Transverse colon (tissue), 4 donors: ENCODE results near the gene INSIG2. TPM values are rescaled to one million over a fixed set of nuclear protein-coding genes. Genes with fewer than 3 reads are reported as not detected.

Experiments used
- DNase-seq: peaks from one replicate; pipeline ENCODE4 v3.0.0-alpha.2; 2019
- H3K27ac ChIP-seq, 4 donors: fragments of 200-600 bp; sonication (generic); 2 replicates each; pipeline ENCODE4 v1.5.1; 2016 to 2018; ENCODE audit warnings: inconsistent platforms in 4 of 4
- H3K27me3 ChIP-seq: fragments of 200-600 bp; sonication (generic); 2 replicates; pipeline ENCODE4 v1.5.1; 2017; ENCODE audit warnings: inconsistent platforms
- H3K36me3 ChIP-seq, 4 donors: fragments of 200-600 bp; sonication (generic); 2 replicates each; pipeline ENCODE4 v1.5.1; 2017 to 2019; ENCODE audit warnings: inconsistent platforms in 4 of 4
- H3K4me1 ChIP-seq, 4 donors: fragments of 200-600 bp; sonication (generic); 2 replicates each; pipeline ENCODE4 v1.5.1; 2017 to 2020; ENCODE audit warnings: inconsistent platforms in 4 of 4
- H3K4me3 ChIP-seq, 4 donors: fragments of 200-600 bp; sonication (generic); 1 replicate in 1 of 4; 2 replicates in 3 of 4; pipeline versions ENCODE4 v1.5.1 to v1.6.1; 2017 to 2019; ENCODE audit warnings: inconsistent platforms in 4 of 4
- H3K9me3 ChIP-seq, 2 donors: fragments of 200-600 bp; sonication (generic); 2 replicates each; pipeline ENCODE4 v1.5.1; 2017 to 2019; ENCODE audit warnings: inconsistent platforms in 2 of 2
- CTCF ChIP-seq, 5 experiments: fragments of 200-600 bp in 3 of 5; fragments of 450-650 bp in 2 of 5; sonication (generic) in 3 of 5; IDR thresholded peaks; 1 replicate in 2 of 5; 2 replicates in 3 of 5; pipeline ENCODE4 v1.5.1; 2016 to 2017; ENCODE audit warnings: antibody characterized with exemption in 5 of 5, inconsistent platforms in 3 of 5, mild to moderate bottlenecking in 2 of 5, moderate library complexity in 1 of 5
- EP300 ChIP-seq: sonication (generic); formaldehyde crosslinking; IDR thresholded peaks from one replicate; pipeline ENCODE4 v1.6.1; 2017; ENCODE audit warnings: antibody characterized with exemption, low read depth
- POLR2A ChIP-seq: fragments of 450-650 bp; IDR thresholded peaks from one replicate; pipeline ENCODE4 v1.6.1; 2016; ENCODE audit warnings: antibody characterized with exemption, mild to moderate bottlenecking, moderate library complexity
- POLR2AphosphoS5 ChIP-seq, 3 donors: sonication (generic); formaldehyde crosslinking; IDR thresholded peaks; one replicate each; pipeline ENCODE4 v1.6.1; 2016; ENCODE audit warnings: antibody characterized with exemption in 3 of 3
- WGBS, 2 donors: methylation state at CpG; one replicate each; pipeline ENCODE4 v1.1.5; 2018; ENCODE audit warnings: low coverage in 1 of 2; 5-methylcytosine and 5-hydroxymethylcytosine counted together
- in situ Hi-C, 4 donors: fragments of 200-750 bp; cut with MboI; loops; one replicate each; pipeline versions ENCODE4 v1.15.0 to v1.15.1; 2017; ENCODE audit warnings: low sequenced_read_pairs in 3 of 4, low pct_ligation_motif_present in 1 of 4, low pct_unique_long_range_greater_than_20kb in 1 of 4
- intact Hi-C: fragments of 100-400 bp; cut with DNase I; formaldehyde crosslinking; loops from one replicate; pipeline ENCODE4 v1.15.1; 2023; ENCODE audit warnings: low total_unique reads
- total RNA-seq, 4 donors: library from RNA; depleted of rRNA; stranded (reverse); fragments of >200 nt; gene quantifications; one replicate each; pipeline ENCODE4 v1.1.0, GENCODE V29; 2016

INSIG2 gene
- total RNA-seq, 4 donors from 2014 or later = 1.00 to 19.5 (median 12.3) TPM

GRCh38 chr2:118049140-118049815 lies 39.0 kb upstream of the INSIG2 start:
- peaks cover 27% of the 10 kb centered on the region for H3K27me3 ChIP-seq
- intact Hi-C loops = loop anchor here (5.0 kb wide), 1 partner anchor 808 kb away; no protein-coding TSS in a partner anchor
- in situ Hi-C loops = loop anchor here in 3 of 4 donors (25.0 kb wide), 1 partner anchor 813 kb away; no protein-coding TSS in a partner anchor
- H3K36me3 ChIP-seq = no peaks in the 10 kb centered on the region
- no peak for DNase-seq
- no peak overlapping the region for H3K4me3 ChIP-seq
- H3K27ac ChIP-seq = no peak overlapping the region
- H3K4me1 ChIP-seq = peaks cover 0 to 4% (median 0%) of the 10 kb centered on the region in 4 donors
- TF ChIP-seq POLR2AphosphoS5 (IDR thresholded peaks at IDR 0.05) (no peak), POLR2A (no peak), EP300 (no peak), CTCF (IDR thresholded peaks at IDR 0.05) (no peak)
- 79 to 100% methylated on average over 1 to 3 of the region's 3 CpGs for WGBS, 2 donors
- no peaks in the 10 kb centered on the region for H3K9me3 ChIP-seq

- in situ Hi-C loops = loop anchor here in 3 of 4 donors (25.0 kb wide), 1 partner anchor 813 kb away; no protein-coding TSS in a partner anchor
- H3K27me3 ChIP-seq = peaks cover 27% of the 10 kb centered on the region
- intact Hi-C loops = loop anchor here (5.0 kb wide), 1 partner anchor 808 kb away; no protein-coding TSS in a partner anchor
- H3K4me3 ChIP-seq = no peak overlapping the region
- no peak overlapping the region for H3K27ac ChIP-seq
- DNase-seq = no peak
- H3K9me3 ChIP-seq = no peaks in the 10 kb centered on the region
- TF ChIP-seq EP300 (no peak), CTCF (IDR thresholded peaks at IDR 0.05) (no peak), POLR2A (no peak), POLR2AphosphoS5 (IDR thresholded peaks at IDR 0.05) (no peak)
- no peaks in the 10 kb centered on the region for H3K36me3 ChIP-seq
- peaks cover 0 to 4% (median 0%) of the 10 kb centered on the region in 4 donors for H3K4me1 ChIP-seq
Observed at GRCh38 chr2:118049816-118050140, 38.5 kb upstream of the INSIG2 start.

GRCh38 chr2:118050386-118050785 lies 37.9 kb upstream of the INSIG2 start:
- Histone ChIP-seq H3K4me1 (peaks cover 0 to 4% (median 0%) of the 10 kb centered on the region in 4 donors), H3K27me3 (peaks cover 27% of the 10 kb centered on the region), H3K4me3 (no peak overlapping the region), H3K27ac (no peak overlapping the region), H3K9me3 (no peaks in the 10 kb centered on the region), H3K36me3 (no peaks in the 10 kb centered on the region)
- 7 to 33% methylated on average over 3 of the region's 3 CpGs for WGBS, 2 donors
- in situ Hi-C loops = no loop called here
- DNase-seq = no peak
- intact Hi-C loops = no loop called here
- TF ChIP-seq CTCF (IDR thresholded peaks at IDR 0.05) (no peak), POLR2A (no peak), POLR2AphosphoS5 (IDR thresholded peaks at IDR 0.05) (no peak), EP300 (no peak)

DNA sequence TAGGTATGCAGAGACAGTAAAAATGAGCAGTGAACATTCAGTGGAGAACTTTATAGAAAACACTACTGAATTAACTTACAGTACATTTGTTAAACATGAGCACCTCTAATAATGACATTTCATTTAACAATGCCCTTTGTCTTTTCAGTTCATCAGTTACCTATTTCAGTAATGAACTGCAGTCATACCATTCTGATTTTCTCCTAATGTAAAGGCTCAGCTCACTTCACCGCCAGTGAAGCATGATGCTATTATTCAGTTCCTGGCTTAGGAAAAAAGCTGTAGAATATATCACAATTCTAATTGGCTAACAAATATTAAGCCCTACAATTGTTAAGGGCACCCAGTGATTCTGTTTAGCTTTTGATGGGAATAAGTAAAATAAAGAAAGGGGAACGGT lies 37.3 kb upstream of the INSIG2 start:
- no peaks in the 10 kb centered on the region for H3K9me3 ChIP-seq
- no peak for TF ChIP-seq POLR2AphosphoS5 (IDR thresholded peaks at IDR 0.05)
- TF ChIP-seq CTCF (IDR thresholded peaks at IDR 0.05) = no peak
- TF ChIP-seq EP300 = no peak
- TF ChIP-seq POLR2A = no peak
- H3K36me3 ChIP-seq = no peaks in the 10 kb centered on the region
- H3K4me3 ChIP-seq = no peak overlapping the region
- intact Hi-C loops (no loop called here), in situ Hi-C loops (no loop called here)
- H3K4me1 ChIP-seq = peaks cover 0 to 4% (median 0%) of the 10 kb centered on the region in 4 donors
- WGBS, 2 donors = 80 to 81% methylated on average over 2 of the region's 2 CpGs
- no peak for DNase-seq
- H3K27me3 ChIP-seq = peaks cover 26% of the 10 kb centered on the region
- H3K27ac ChIP-seq = no peak overlapping the region
